Superior temporal gyrus (tissue), 1 donor: ENCODE results near the gene ADAMTS20.
A peak's percentile ranks its signal among the peaks of the same experiment; 100 is the strongest.
"Not testable (repeated sequence)": the region's sequence is repeated elsewhere in the genome, so short reads cannot be mapped to it uniquely, and the experiment has no call there.

Source experiments
- DNase-seq: peaks from one replicate; pipeline ENCODE4 v3.0.0-alpha.2; 2016; ENCODE audit errors: extremely low spot score

The ADAMTS20 gene

GRCh38 chr12:43360001-43360400 is 192.0 kb downstream of the ADAMTS20 start:
- DNase-seq: not testable (repeated sequence)

GRCh38 chr12:43357141-43357540 is 194.9 kb downstream of the ADAMTS20 start:
- no peak for DNase-seq

- DNase-seq: no peak
These were observed 200.0 kb downstream of the ADAMTS20 start for GRCh38 chr12:43352001-43352400.

- DNase-seq: peak; percentile 24
These were observed 202.1 kb downstream of the ADAMTS20 start for GRCh38 chr12:43349863-43350262.

GRCh38 chr12:43348221-43348620 is 203.8 kb downstream of the ADAMTS20 start:
- DNase-seq: no peak

- no peak for DNase-seq
These were observed 205.0 kb downstream of the ADAMTS20 start for GRCh38 chr12:43347026-43347425.

- no peak for DNase-seq
These were observed 207.0 kb downstream of the ADAMTS20 start for GRCh38 chr12:43345023-43345422.

GRCh38 chr12:43341785-43342313 is 210.2 kb downstream of the ADAMTS20 start:
- DNase-seq: not testable (repeated sequence)

GRCh38 chr12:43338848-43339526 is 213.0 kb downstream of the ADAMTS20 start:
- no peak for DNase-seq

- DNase-seq: no peak
These were observed 214.2 kb downstream of the ADAMTS20 start for GRCh38 chr12:43337571-43338444.

GRCh38 chr12:43336962-43337555 is 214.9 kb downstream of the ADAMTS20 start:
- DNase-seq: peak; percentile 44

- no peak for DNase-seq
These were observed 218.4 kb downstream of the ADAMTS20 start for GRCh38 chr12:43333644-43334043.

- no peak for DNase-seq
These were observed 218.9 kb downstream of the ADAMTS20 start for GRCh38 chr12:43332977-43333640.

GRCh38 chr12:43331935-43332334 is 220.1 kb downstream of the ADAMTS20 start:
- DNase-seq: no peak

- no peak for DNase-seq
These were observed 222.6 kb downstream of the ADAMTS20 start for GRCh38 chr12:43329375-43329774.

GRCh38 chr12:43325786-43326185 is 226.2 kb downstream of the ADAMTS20 start:
- no peak for DNase-seq

GRCh38 chr12:43320281-43320680 is 231.7 kb downstream of the ADAMTS20 start:
- no peak for DNase-seq

- peak; percentile 29 for DNase-seq
These were observed 234.0 kb downstream of the ADAMTS20 start for GRCh38 chr12:43318021-43318420.

GRCh38 chr12:43317156-43317555 is 234.8 kb downstream of the ADAMTS20 start:
- DNase-seq: no peak

- DNase-seq: no peak
These were observed 235.5 kb downstream of the ADAMTS20 start for GRCh38 chr12:43316520-43316919.

GRCh38 chr12:43315961-43316360 is 236.0 kb downstream of the ADAMTS20 start:
- no peak for DNase-seq

- DNase-seq: no peak
These were observed 239.0 kb downstream of the ADAMTS20 start for GRCh38 chr12:43312991-43313505.
